Measurements from ENCODE around the gene MRPL34. TPM values are rescaled to one million over a fixed set of nuclear protein-coding genes. Genes with fewer than 3 reads are reported as not detected.
A peak's percentile ranks its signal among the peaks of the same experiment; 100 is the strongest.

MRPL34 gene
- total and polyA plus RNA-seq, 9 of the 15 experiments (the other 6 are each of a cell fraction or from before 2014, with no cell fraction given) = 11.5 to 256 (median 72.5) TPM

- TF ChIP-seq VEZF1 (CRISPR knock-in tag; IDR thresholded peaks at IDR 0.05) (peak; percentile 75), ZNF282 (CRISPR knock-in tag; IDR thresholded peaks at IDR 0.05) (no peak), SMAD3 (CRISPR knock-in tag; conservative IDR thresholded peaks at IDR 0.05) (0 out of 2 replicates have a peak, but pooled peaks have one; percentile 9), ZNF12 (CRISPR knock-in tag; IDR thresholded peaks at IDR 0.05) (no peak), CTBP1 (IDR thresholded peaks at IDR 0.05; ENCODE audit: borderline replicate concordance) (peak; percentile 50; the same call in 1 of the 2 replicates), SP2 (IDR thresholded peaks at IDR 0.05; ENCODE audit: extremely low read depth, low read depth, low read length, poor library complexity, severe bottlenecking) (peak; percentile 92), NR0B1 (IDR thresholded peaks at IDR 0.05; ENCODE audit: partially characterized antibody) (no peak), ATF7 (IDR thresholded peaks at IDR 0.05) (peak; percentile 82; the same call in 1 of the 2 replicates), ZNF639 (CRISPR knock-in tag; conservative IDR thresholded peaks at IDR 0.05 in 1 of 2, IDR thresholded peaks at IDR 0.05 in 1 of 2) (peak in 1 of 2 experiments; percentile 3; a peak in 1 of 4 replicates), ZEB2 (IDR thresholded peaks at IDR 0.05) (peak; percentile 41; the same call in 1 of the 2 replicates), CREB3L1 (IDR thresholded peaks at IDR 0.05; ENCODE audit: borderline replicate concordance, low read depth) (peak; percentile 76), BCOR (IDR thresholded peaks at IDR 0.05) (0 out of 2 replicates have a peak, but pooled peaks have one; percentile 20), ASH1L (IDR thresholded peaks at IDR 0.05; ENCODE audit: borderline replicate concordance, low read depth, partially characterized antibody) (peak; percentile 99), ATF3 (IDR thresholded peaks at IDR 0.05) (no peak), ATF3 (CRISPR knock-in tag; conservative IDR thresholded peaks at IDR 0.05) (no peak), IRF1 (CRISPR knock-in tag; IDR thresholded peaks at IDR 0.05; ENCODE audit: borderline replicate concordance) (no peak), MLLT1 (IDR thresholded peaks at IDR 0.05) (peak; percentile 95 to 98)
Observed at GRCh38 chr19:17309198-17309964, 3.7 kb downstream of the MRPL34 start, which contains the start of gene DDA1 (continued).

Measured in K562 (cell line).